HEK293T (cell line): ENCODE results near the gene FBH1.

Experiments used
- ARNT ChIP-seq: fragments of 450-650 bp; IDR thresholded peaks from 2 replicates; pipeline ENCODE4 v1.6.1; 2017; ENCODE audit warnings: mild to moderate bottlenecking
- BHLHE40 ChIP-seq: fragments of 450-650 bp; IDR thresholded peaks from 2 replicates; pipeline ENCODE4 v1.6.1; 2016; ENCODE audit warnings: mild to moderate bottlenecking, moderate library complexity, borderline replicate concordance
- CTBP1 ChIP-seq: fragments of 450-650 bp; IDR thresholded peaks from 2 replicates; pipeline ENCODE4 v1.6.1; 2016; ENCODE audit warnings: borderline replicate concordance
- ELF4 ChIP-seq: fragments of 450-650 bp; IDR thresholded peaks from 2 replicates; pipeline ENCODE4 v1.6.1; 2017; ENCODE audit warnings: antibody characterized with exemption
- FOXA1 ChIP-seq: fragments of 450-650 bp; IDR thresholded peaks from 2 replicates; pipeline ENCODE4 v1.6.1; 2016; ENCODE audit warnings: mild to moderate bottlenecking
- FOXK2 ChIP-seq: fragments of 450-650 bp; IDR thresholded peaks from 2 replicates; pipeline ENCODE4 v1.6.1; 2016; ENCODE audit warnings: mild to moderate bottlenecking
- FOXM1 ChIP-seq: fragments of 450-650 bp; IDR thresholded peaks from 2 replicates; pipeline ENCODE4 v1.6.1; 2017; ENCODE audit warnings: mild to moderate bottlenecking, borderline replicate concordance
- L3MBTL2 ChIP-seq: fragments of 450-650 bp; conservative IDR thresholded peaks from 2 replicates; pipeline ENCODE4 v1.6.1; 2016; ENCODE audit warnings: mild to moderate bottlenecking
- NFRKB ChIP-seq: fragments of 450-650 bp; IDR thresholded peaks from 2 replicates; pipeline ENCODE4 v1.6.1; 2016; ENCODE audit warnings: mild to moderate bottlenecking, moderate library complexity
- PKNOX1 ChIP-seq: fragments of 450-650 bp; IDR thresholded peaks from 2 replicates; pipeline ENCODE4 v1.6.1; 2016
- SP1 ChIP-seq: fragments of 450-650 bp; IDR thresholded peaks from 2 replicates; pipeline ENCODE4 v1.6.1; 2017
- SUZ12 ChIP-seq: fragments of 450-650 bp; IDR thresholded peaks from 2 replicates; pipeline ENCODE4 v1.6.1; 2016; ENCODE audit warnings: mild to moderate bottlenecking
- ZNF384 ChIP-seq: fragments of 450-650 bp; IDR thresholded peaks from 2 replicates; pipeline ENCODE4 v1.6.1; 2016

GRCh38 chr10:5894403-5894802 is 4.4 kb downstream of the FBH1 start:
- TF ChIP-seq SP1 (no peak), FOXK2 (no peak), ZNF384 (no peak), BHLHE40 (no peak), L3MBTL2 (no peak), CTBP1 (no peak), ELF4 (no peak), NFRKB (no peak), ARNT (no peak), PKNOX1 (no peak), FOXM1 (no peak), FOXA1 (no peak), SUZ12 (no peak)
